GM10266 (cell line): Measurements from ENCODE around the gene CSNK1D.

Experiments used
- DNase-seq: peaks from one replicate; pipeline ENCODE4 v3.0.0; 2012; ENCODE audit errors: extremely low spot score
- CTCF ChIP-seq: IDR thresholded peaks from 2 replicates; pipeline ENCODE4 v1.5.1; 2012; ENCODE audit warnings: mild to moderate bottlenecking, low read depth; ENCODE audit not compliant: control insufficient read depth, insufficient read depth; ENCODE audit errors: missing control alignments

CSNK1D gene

GRCh38 chr17:82223517-82223916 is 50.0 kb downstream of the CSNK1D start:
- no peak for DNase-seq
- TF ChIP-seq CTCF: no peak

DNA sequence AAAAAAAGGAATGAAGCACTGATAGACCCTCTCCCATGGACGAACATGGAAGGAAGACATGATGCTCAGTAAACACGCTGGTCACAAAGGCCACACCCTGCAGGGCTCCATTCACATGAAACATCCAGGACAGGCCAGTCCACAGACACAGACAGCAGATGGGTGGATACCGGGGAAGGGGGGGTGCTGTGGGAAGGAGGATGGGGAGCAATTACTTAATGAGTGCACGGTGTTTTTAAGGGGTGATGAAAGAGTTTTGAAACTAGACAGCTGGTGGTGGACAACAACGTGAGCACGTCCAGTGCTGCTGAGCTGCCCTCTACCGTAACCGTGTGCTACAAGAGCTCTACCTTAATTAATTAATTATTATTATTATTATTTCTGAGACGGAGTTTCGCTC is 50.7 kb downstream of the CSNK1D start:
- TF ChIP-seq CTCF: no peak

GRCh38 chr17:82221341-82221902 is 52.1 kb downstream of the CSNK1D start:
- no peak for TF ChIP-seq CTCF
- DNase-seq: no peak

More for the DNA sequence above, 50.7 kb downstream of the CSNK1D start:
- DNase-seq: no peak

DNA sequence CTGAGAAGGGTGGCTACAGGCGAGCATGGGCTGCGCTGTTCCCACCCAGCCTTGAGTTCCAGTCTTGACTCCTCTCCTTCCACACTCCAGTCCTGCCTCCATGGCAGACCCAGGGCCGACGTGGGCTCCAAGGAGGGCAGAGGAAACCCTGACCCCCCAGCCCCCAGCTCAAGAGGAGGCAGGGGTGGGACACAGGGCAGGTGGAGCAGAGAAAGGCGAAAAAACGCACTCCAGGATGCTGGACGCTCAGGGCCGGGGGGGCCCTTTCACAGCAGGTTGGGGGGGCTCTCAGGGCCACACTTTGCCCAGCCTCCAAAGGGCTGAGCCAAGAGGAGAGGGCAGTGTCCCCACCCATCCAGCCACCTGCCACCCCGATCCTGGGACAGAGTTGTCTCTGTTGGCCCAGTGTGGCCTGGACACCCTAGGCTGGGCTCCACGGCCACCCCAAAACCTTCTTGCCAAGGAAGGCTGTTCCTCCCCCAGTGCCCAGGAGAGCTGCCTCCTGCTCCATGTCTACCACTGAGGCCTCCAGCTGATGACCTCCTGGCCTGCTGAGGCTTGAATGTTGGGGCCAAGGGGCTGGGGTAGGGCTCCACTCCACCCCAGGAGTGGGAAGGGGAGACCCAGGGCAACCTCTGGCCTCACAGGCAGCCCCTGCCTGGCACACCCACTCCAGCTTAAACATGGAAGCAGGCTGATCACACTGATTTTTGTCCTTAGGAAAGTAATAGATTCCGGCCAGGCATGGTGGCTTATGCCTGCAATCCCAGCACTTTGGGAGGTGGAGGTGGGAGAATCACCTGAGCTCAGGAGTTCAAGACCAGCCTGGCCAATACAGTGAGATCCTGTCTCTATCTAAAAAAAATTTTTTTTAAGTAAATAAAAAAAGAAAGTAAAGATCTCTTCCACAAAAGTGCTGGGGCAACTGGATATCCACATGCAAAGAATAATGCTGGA is 53.5 kb downstream of the CSNK1D start:
- DNase-seq: no peak
- no peak for TF ChIP-seq CTCF

DNA sequence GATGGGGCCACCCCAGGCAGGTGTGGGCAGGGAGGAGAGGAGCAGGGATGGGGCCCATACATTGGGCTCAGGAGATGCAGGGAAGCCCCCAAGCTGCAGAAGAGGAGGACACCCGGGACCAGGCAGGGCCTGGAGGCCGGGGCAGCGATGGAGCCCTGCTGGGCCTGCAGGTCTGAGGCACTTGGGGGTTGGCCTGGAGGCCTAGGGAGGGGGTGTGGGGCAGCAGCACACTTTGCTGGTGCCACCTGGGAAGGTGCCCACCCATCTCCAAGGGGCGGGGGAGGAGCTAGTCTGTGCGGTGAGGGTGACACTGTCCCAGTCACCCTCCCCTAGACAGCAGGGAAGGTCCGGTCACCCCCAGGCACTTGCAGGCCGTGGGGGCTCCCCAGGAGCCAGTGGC is 54.4 kb downstream of the CSNK1D start:
- no peak for TF ChIP-seq CTCF
- DNase-seq: no peak

DNA sequence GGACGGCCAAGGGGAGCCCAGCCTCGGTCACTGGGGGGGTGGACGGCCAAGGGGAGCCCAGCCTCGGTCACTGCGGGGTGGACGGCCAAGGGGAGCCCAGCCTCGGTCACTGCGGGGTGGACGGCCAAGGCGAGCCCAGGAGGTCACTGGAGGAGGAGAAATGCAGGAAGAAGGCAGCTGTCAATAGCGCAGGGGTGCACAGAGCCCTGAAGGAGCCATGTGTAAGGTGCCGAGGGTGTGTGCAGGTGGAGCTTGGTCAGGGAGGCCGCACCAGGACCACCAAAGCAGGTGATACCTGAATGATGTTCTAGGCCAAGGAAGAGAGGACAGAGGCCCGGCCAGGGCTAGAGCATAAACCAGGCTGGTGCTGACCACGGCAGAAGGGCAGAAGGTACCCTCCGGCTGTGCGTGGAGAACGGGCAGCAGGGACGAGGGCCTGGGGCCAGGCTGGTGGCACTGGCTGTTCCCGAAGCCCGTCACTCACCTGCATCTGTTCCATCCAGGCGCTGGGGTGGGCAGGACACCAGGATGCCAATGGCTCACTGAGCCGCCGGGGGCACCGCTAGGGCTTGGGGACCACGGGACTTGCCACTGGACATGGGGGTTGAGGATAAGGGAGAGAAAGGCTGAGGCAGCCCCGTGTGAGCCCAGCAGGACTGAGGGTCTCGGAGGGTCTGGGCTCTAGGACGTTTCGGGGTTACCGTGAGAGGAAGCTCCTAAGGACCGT is 55.0 kb downstream of the CSNK1D start:
- no peak for DNase-seq
- TF ChIP-seq CTCF: no peak

DNA sequence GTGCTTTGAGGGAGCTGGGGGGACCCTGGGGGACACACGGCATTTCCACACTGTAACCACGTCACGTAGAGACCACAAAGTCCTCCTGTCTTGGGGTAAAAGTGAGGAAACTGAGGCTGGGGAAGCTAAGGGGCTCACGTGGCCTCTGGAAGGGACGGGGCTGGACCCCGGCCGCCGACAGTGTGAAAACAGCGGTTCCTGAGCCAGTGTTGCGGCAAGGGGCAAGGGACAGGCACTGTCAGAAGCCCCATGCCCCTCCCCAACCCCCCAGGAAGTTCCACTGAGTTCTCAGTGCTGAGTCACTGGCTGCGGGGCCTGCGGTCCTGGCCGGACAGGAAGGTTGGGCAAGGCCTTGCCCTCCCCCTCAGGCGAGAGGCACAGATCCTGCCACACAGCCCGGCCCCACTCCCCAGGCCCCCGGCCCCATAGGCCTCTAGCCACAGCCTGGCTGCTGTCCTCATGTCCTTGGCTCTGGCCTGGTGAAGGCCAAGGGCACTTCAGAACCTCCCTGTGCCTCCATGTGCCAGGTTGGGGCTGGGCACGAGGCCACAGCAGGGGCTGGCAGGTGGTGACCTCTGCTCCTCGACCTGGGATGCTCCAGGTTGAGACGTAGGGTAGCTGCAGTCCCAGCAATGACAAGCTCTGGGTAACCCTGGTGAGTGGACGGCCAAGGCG is 55.8 kb downstream of the CSNK1D start:
- TF ChIP-seq CTCF: no peak
- DNase-seq: no peak
